Activated T-cell treated with anti-CD3 and anti-CD28 coated beads, Interleukin-2, amount 50 U/mL, for 72 hours (primary cell): ENCODE data around the gene KRTAP5-2. TPM values are rescaled to one million over a fixed set of nuclear protein-coding genes. Genes with fewer than 3 reads are reported as not detected.
A peak's percentile ranks its signal among the peaks of the same experiment; 100 is the strongest.
"Not testable (repeated sequence)": the region's sequence is repeated elsewhere in the genome, so short reads cannot be mapped to it uniquely, and the experiment has no call there.

Source experiments
- ATAC-seq, 2 donors: fragments of 150-1000 bp; cut with Tn5 transposase; replicated peaks in 1 of 2; 2 replicates each; pipeline ENCODE4 v1.10.0; 2021; ENCODE audit warnings: moderate library complexity in 2 of 2, mild to moderate bottlenecking in 1 of 2
- DNase-seq, 2 donors: peaks; one replicate each; pipeline ENCODE4 v3.0.0; 2021 to 2022; ENCODE audit warnings: mixed read lengths in 1 of 2
- H3K27ac Mint-ChIP-seq: one replicate; pipeline ENCODE4 v1.8.0; 2022; ENCODE audit warnings: mild to moderate bottlenecking, moderate library complexity, mixed read lengths
- H3K27me3 Mint-ChIP-seq: one replicate; pipeline ENCODE4 v1.8.0; 2022; ENCODE audit warnings: low read depth, mixed read lengths
- H3K36me3 Mint-ChIP-seq, 2 donors: one replicate each; pipeline ENCODE4 v1.8.0; 2022; ENCODE audit warnings: mixed read lengths in 2 of 2, mild to moderate bottlenecking in 1 of 2; ENCODE audit not compliant: insufficient read depth in 2 of 2
- H3K4me1 Mint-ChIP-seq: one replicate; pipeline ENCODE4 v1.8.0; 2022; ENCODE audit warnings: low read depth, mixed read lengths
- H3K4me3 Mint-ChIP-seq, 2 donors: one replicate each; pipeline ENCODE4 v1.8.0; 2022; ENCODE audit warnings: mild to moderate bottlenecking in 2 of 2, mixed read lengths in 2 of 2, moderate library complexity in 2 of 2
- H3K9me3 Mint-ChIP-seq, 2 donors: one replicate each; pipeline ENCODE4 v1.8.0; 2022; ENCODE audit warnings: mixed read lengths in 2 of 2
- total RNA-seq, 2 donors: library from RNA; stranded (reverse); gene quantifications; one replicate each; pipeline ENCODE4 v1.2.3, GENCODE V29; 2022

Gene KRTAP5-2, protein sequence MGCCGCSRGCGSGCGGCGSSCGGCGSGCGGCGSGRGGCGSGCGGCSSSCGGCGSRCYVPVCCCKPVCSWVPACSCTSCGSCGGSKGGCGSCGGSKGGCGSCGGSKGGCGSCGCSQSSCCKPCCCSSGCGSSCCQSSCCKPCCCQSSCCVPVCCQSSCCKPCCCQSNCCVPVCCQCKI
- total RNA-seq: not detected

DNA sequence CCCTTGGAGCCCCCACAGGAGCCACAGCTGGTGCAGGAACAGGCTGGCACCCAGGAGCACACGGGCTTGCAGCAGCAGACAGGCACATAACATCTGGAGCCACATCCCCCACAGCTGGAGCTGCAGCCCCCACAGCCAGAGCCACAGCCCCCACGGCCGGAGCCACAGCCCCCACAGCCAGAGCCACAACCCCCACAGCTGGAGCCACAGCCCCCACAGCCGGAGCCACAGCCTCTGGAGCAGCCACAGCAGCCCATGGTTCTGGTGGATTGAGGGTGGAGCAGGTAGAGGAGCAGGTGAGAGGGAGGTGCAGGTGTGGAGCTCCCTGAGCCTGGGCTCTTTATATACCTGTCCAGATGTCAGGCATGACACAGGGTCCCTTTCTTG is at the start of gene KRTAP5-2:
Gene KRTAP5-2, minus strand, starts transcription at position 301 of the 387 bp plus-strand sequence. Its CDS starts 44 bp downstream, at position 257.
- Mint-ChIP-seq H3K36me3 (no peaks in the 10 kb centered on the region), H3K27me3 (peaks cover 31% of the 10 kb centered on the region), H3K4me3 (no peak within 1 kb of the TSS), H3K9me3 (no peaks in the 10 kb centered on the region), H3K4me1 (peaks cover 4% of the 10 kb centered on the region), H3K27ac (no peak within 1 kb of the TSS)
- no peak for ATAC-seq
- DNase-seq: no peak

DNA sequence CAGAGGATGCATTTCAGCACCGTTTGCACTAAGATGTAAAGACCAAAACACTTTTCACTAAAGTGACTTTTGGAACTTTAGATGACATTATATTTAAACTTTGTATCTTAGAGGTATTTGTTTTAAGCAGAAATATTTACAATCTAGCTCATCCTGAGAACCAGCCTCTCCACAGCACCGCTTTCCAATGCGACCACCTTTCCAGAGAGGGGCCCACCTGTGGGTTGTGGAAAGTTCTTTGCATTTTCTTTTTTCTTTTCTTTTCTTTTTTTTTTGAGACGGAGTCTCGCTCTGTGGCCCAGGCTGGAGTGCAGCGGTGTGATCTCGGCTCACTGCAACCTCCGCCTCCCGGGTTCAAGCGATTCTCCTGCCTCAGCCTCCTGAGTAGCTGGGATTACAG is 48.4 kb upstream of the KRTAP5-2 start:
- ATAC-seq, H3K4me1 Mint-ChIP-seq, H3K9me3 Mint-ChIP-seq, H3K36me3 Mint-ChIP-seq, DNase-seq, H3K27me3 Mint-ChIP-seq, H3K4me3 Mint-ChIP-seq, H3K27ac Mint-ChIP-seq: not testable (repeated sequence)

DNA sequence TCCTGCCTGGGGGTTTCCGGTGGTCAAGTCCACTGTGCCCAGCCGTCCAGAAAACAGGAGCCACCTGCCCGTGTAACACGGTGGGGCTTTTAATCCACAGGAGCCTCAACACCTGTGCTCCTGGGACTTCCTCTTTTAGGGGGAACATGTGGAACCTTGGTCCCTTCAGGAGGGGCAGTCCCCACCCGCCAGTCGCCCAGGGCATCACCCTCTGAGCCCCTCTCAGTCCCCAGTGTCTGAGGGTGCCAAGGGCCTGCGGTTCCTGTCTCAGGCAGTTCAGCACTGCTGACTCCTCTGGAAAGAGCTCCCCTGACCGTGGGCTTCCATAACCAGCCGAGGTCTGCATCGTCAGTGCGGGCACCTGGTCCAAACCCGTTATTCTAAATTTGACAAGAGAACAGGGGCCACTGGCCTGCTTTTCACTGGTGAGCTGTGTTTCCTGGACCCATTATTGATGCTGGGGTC is 47.3 kb upstream of the KRTAP5-2 start:
- H3K27me3 Mint-ChIP-seq: peaks cover 5% of the 10 kb centered on the region
- H3K36me3 Mint-ChIP-seq: no peaks in the 10 kb centered on the region
- no peak for DNase-seq
- H3K9me3 Mint-ChIP-seq: no peaks in the 10 kb centered on the region
- no peaks in the 10 kb centered on the region for H3K4me1 Mint-ChIP-seq
- H3K4me3 Mint-ChIP-seq: no peak overlapping the region
- ATAC-seq: no peak
- no peak overlapping the region for H3K27ac Mint-ChIP-seq

DNA sequence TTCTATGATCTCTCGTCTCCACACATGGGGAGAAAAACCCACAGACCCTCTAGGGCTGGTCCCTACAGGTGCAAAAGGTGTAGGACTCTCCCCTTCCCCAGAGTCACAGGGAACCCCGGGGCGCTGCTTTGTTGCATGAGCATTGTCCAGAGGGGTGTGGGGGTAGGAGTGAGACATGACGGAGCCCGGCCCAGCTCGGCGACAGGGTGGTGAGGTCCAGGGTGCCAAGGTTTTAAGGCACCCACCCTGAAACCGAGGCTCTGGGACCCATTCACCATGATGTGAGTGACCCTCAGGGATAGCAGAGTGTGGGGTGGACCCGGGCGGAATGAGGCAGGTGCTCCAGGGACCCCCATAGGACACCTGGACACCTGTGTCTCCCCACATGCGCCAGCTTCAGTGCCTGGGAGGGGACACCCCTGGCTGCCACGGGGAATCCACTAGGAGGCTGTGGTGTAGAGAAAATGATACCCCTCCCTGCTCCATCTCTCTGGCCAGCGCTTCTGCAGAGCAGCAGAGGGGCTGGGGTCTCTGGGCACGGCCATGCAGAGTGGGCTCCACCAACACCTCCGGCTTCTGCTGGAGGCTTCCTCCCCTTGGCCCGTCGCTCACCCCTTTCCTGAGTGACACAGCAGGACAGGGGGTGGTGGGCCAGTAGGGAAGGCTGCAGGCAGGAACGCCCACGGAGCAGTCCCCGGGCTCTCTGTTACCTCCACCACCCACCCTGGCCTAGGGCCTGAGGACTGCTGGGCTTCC is 46.7 kb upstream of the KRTAP5-2 start:
- Mint-ChIP-seq H3K36me3 (no peaks in the 10 kb centered on the region), H3K27me3 (peaks cover 5% of the 10 kb centered on the region), H3K4me1 (no peaks in the 10 kb centered on the region), H3K9me3 (no peaks in the 10 kb centered on the region), H3K27ac (no peak overlapping the region), H3K4me3 (no peak overlapping the region)
- ATAC-seq (no peak), DNase-seq (no peak)

DNA sequence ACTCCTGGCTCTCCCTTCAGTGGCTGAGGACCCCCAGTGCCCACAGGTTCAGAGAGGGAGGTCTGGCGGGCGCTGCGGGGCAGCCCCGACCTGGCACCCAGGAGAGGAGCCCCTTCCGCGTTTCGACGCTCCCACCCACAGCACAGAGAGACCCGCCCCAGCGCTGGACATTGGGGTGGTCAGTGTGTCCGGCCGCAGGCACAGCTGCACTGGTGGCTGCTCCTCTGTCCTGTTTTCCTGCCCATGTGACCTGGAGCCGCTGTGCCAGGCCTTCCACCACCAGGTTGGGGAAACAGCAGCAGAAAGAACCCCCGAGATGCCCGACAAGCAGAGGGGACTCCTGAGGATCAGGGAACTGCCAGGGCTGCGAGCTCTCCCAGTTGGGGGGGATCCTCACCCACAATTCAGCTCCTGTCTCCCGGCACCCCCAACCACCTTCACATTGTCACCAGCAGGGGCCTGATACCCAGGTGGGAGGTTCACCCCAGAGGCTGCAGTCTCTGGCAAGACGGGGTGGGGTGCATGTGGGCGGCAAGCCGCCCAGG is 45.1 kb upstream of the KRTAP5-2 start:
- H3K27me3 Mint-ChIP-seq: peaks cover 5% of the 10 kb centered on the region

DNA sequence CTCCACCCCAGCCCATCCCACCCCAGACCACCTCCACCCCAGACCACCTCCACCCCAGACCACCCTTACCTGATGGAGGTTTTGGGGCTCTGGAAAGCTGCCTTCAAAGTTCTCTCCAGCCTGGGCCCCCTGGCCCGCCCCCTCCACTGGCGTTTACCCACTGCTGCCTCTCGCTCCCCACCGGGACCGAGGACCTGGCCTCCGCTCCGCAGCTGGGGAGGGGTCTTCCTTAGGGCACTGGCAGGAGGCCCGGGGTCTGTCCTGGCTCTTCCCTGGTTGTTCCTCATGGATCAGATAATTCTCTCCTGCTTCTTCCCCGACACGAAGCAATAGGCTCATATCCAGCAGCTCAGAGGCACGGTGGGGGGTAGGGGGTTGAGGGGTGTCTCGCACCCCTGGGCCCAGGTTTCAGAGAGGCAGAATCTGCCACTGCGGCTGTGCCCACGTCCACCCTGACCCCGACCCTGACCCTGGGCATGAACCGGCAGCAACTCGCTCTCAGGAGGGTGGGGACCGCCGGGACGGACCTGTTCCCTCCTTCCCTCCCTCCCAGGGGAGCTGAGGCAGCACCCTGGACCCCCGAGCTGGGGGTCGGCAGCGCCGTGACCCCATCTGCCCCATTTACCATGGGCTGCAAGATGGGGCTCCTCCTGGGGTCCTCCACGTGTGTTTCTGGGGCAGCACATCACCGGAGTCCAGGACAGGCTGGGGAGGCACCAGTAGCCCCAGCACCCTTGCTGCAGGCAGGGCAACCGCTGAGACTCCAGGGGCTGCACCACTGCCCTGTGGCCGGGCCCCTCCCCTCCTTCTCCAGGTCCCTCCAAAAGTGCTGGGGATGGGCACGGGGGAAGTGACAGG is 44.4 kb upstream of the KRTAP5-2 start:
- Mint-ChIP-seq H3K27ac (no peak overlapping the region), H3K4me1 (no peaks in the 10 kb centered on the region), H3K9me3 (no peaks in the 10 kb centered on the region), H3K4me3 (no peak overlapping the region), H3K36me3 (no peaks in the 10 kb centered on the region), H3K27me3 (peaks cover 5% of the 10 kb centered on the region)
- DNase-seq (no peak), ATAC-seq (no peak)

More for the DNA sequence above, 45.1 kb upstream of the KRTAP5-2 start:
- Mint-ChIP-seq H3K4me3 (no peak overlapping the region), H3K4me1 (no peaks in the 10 kb centered on the region), H3K27ac (no peak overlapping the region), H3K9me3 (no peaks in the 10 kb centered on the region), H3K36me3 (no peaks in the 10 kb centered on the region)
- ATAC-seq (no peak), DNase-seq (no peak)

DNA sequence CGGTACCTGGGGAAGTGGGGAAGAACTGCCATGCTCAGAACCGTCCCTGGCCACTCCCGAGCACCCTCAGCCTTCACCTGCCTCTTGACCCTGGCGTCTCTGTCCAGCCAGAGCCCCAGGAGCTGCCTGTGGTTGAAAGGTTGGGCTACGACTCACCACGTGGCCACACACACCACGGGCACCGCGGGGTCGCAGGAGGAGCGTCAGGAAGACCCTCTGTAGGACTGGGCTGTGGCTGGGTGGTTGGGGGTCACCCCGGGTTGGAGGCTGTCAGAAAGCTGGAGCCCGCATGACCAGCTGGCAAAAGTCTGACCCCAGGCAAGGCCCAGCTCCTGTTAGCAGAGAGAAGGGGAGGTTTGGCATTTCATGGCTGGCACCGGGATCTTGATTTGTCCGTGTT is 43.0 kb upstream of the KRTAP5-2 start:
- ATAC-seq (no peak), DNase-seq (no peak)
- Mint-ChIP-seq H3K9me3 (no peaks in the 10 kb centered on the region), H3K27ac (no peak overlapping the region), H3K36me3 (no peaks in the 10 kb centered on the region), H3K4me3 (no peak overlapping the region), H3K4me1 (no peaks in the 10 kb centered on the region), H3K27me3 (peaks cover 5% of the 10 kb centered on the region)

DNA sequence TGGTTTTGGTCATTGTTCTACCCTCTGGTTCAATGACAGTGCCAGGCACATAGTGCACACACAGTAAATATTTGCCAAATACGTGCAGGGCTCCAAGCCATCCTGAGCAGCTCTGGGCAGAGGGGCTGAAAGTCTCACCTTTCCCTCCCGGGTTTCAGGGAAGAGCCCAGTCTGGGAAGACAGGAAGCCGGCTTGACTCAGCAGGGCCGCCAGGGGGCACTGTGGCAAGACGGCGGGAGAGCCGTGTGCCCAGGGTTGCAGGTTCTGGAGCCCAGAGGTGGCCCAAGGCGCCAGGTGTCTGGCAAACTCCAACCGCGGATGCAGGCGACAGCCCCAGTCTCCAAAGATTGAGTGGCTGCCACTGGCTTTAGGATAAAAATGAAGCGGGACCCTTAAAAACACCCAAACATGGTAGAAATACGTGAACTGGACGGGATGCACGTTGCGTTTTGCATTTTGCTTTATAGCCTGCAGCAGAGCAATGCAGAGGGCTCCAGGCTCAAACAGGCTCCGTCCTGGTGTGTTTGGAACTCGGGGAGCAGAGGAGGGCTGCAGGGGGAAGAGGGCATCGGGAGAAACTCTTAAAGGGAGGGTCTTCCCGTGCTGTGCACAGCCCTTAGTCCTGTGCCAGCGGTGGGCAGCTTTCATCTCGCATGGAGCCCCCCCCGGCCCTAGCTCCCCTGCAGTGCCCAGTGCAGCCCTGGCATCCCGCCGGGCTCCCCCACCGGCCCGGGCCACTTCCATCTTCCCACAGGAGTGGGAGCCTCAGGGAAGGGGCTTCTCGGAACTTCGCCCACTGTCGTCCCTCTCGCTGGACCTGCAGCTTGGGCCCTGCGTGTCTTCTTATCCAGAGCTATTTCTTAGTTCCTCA is 42.2 kb upstream of the KRTAP5-2 start:
- ATAC-seq (no peak), DNase-seq (peak; percentile 29 to 42)
- H3K4me3 Mint-ChIP-seq: no peak overlapping the region
- H3K27me3 Mint-ChIP-seq: peaks cover 5% of the 10 kb centered on the region
- no peaks in the 10 kb centered on the region for H3K36me3 Mint-ChIP-seq
- H3K27ac Mint-ChIP-seq: no peak overlapping the region
- no peaks in the 10 kb centered on the region for H3K4me1 Mint-ChIP-seq
- H3K9me3 Mint-ChIP-seq: no peaks in the 10 kb centered on the region

DNA sequence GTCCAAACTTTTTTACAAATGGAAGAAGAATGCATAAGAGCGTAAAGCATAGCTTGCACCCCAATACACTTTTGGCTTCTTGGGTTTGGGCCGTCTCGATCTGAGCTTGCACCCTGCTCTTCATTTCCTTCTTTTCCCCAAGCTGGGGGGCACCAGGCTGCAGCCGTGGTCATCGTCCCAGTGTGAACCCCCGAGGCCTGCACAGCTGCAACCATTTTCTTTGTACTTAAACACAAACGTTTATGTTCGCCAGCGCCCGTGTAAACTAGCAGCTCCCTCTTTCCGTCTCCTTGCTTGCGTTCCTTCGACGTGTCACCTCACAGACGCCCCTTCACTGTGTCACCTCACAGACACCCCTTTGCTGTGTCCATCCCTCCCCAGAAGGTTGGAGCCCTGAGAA is 41.6 kb upstream of the KRTAP5-2 start:
- no peaks in the 10 kb centered on the region for H3K36me3 Mint-ChIP-seq
- H3K9me3 Mint-ChIP-seq: no peaks in the 10 kb centered on the region
- DNase-seq (no peak), ATAC-seq (no peak)
- no peak overlapping the region for H3K4me3 Mint-ChIP-seq
- H3K4me1 Mint-ChIP-seq: no peaks in the 10 kb centered on the region
- peaks cover 5% of the 10 kb centered on the region for H3K27me3 Mint-ChIP-seq
- H3K27ac Mint-ChIP-seq: no peak overlapping the region

DNA sequence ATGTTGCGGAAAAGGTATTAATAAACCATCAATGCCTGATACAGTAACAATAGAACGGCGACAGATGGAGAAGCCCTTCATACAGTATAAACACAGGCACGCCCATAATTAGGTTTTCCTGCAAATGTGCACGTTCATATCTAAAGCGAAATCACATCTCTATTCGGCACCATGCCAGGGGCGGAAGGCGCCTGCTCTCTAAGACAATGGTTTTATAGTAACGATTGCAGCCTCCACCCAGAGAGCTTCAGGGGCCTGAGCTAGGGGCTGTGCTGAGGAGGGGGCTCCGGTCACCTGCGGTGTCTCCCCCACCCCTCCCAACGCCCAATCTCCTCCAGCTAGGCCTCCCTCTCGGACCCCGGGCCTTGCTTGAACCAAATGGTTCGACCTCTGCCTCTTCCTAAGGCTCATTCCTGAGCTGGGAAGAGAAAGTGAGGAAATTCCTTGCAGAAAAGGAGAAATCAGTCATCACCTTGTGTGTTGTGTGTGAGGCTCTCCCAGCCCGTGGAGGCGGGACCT is 41.1 kb upstream of the KRTAP5-2 start:
- Mint-ChIP-seq H3K9me3 (no peaks in the 10 kb centered on the region), H3K4me1 (no peaks in the 10 kb centered on the region), H3K27ac (no peak overlapping the region), H3K4me3 (no peak overlapping the region), H3K27me3 (peaks cover 2% of the 10 kb centered on the region), H3K36me3 (no peaks in the 10 kb centered on the region)
- DNase-seq (no peak), ATAC-seq (no peak)

DNA sequence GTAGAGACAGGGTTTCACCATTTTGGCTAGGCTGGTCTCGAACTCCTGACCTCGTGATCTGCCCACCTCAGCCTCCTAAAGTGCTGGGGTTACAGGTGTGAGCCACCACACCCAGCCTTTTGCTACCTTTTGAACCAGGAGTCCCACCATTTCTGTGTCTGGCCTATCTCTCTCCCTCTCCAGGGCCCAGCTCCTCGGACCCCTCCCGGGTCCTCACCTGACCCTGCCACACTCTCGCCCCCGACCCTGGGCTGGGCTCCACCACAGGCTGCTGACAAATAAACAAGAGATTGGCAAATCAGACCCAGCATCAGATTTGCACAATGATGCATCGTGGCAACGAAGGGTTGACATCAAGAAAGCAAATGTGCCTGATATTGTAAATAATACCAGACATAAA is 40.2 kb upstream of the KRTAP5-2 start:
- Mint-ChIP-seq H3K36me3 (no peaks in the 10 kb centered on the region), H3K4me3 (no peak overlapping the region), H3K27me3 (no peaks in the 10 kb centered on the region), H3K27ac (no peak overlapping the region), H3K9me3 (no peaks in the 10 kb centered on the region), H3K4me1 (no peaks in the 10 kb centered on the region)
- DNase-seq: no peak
- no peak for ATAC-seq

DNA sequence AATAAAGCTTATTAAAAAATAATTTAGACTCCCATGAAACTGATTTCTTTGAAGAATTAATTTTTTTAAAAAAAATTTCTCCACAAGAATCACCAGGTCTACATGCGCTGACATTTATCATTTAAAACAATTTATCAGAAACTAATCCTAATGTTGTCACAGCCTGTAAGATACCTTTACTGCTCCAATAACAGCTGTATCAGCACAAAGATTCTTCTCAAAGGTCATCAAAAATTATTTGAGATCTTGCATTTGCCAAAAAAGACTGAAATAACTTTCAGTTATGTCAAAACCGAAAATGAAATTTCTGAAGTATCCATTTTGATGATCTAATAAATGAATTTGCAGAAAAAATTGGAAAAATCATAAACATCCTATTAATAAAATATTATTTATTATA is 39.5 kb upstream of the KRTAP5-2 start:
- Mint-ChIP-seq H3K36me3 (no peaks in the 10 kb centered on the region), H3K4me3 (no peak overlapping the region), H3K4me1 (peaks cover 3% of the 10 kb centered on the region), H3K27me3 (no peaks in the 10 kb centered on the region), H3K27ac (no peak overlapping the region), H3K9me3 (no peaks in the 10 kb centered on the region)
- no peak for ATAC-seq
- DNase-seq: no peak
